Measurements from ENCODE around the gene CSK.

DNA sequence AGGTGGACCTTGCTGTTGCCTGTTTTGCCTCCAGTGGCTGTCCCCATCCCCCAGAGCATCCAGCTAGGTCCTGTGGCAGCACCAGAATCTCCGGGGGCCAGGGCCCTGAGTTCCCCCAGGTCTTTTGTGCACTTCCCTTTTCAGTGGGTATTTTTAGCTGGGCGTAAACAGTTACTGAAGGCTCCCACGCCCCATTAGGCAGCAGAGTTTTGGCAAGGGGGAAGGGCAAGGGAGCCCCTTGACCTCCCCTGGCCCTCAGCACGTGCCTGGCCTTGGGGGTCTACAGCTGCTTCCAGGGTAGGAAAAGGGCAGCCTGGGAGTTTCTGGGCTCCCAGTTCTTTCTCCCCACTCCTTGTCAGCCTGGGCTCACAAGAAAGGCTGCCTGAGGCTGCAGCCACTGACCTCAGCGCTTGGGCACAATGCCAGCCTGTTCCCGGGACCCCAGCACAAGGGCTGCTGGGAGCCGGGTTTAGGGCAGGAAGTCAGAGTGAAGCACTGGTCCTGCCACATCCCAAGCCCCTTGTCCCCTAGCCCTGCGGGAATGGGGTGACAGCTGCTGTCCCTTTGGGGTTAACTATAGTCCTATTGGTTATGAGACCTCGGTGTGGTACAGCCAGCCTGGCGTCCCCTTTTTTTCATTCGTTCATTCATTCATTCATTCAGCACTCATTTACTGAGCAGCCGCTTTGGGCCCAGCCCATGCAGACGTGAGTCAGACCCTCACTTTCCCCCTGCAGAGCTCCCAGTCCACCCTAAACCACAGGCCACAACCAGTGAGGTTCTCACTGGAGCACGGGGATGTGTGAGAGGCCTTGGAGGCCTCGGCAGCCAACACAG lies 8.4 kb downstream of the CSK start:
- TF ChIP-seq, protein P1, sequence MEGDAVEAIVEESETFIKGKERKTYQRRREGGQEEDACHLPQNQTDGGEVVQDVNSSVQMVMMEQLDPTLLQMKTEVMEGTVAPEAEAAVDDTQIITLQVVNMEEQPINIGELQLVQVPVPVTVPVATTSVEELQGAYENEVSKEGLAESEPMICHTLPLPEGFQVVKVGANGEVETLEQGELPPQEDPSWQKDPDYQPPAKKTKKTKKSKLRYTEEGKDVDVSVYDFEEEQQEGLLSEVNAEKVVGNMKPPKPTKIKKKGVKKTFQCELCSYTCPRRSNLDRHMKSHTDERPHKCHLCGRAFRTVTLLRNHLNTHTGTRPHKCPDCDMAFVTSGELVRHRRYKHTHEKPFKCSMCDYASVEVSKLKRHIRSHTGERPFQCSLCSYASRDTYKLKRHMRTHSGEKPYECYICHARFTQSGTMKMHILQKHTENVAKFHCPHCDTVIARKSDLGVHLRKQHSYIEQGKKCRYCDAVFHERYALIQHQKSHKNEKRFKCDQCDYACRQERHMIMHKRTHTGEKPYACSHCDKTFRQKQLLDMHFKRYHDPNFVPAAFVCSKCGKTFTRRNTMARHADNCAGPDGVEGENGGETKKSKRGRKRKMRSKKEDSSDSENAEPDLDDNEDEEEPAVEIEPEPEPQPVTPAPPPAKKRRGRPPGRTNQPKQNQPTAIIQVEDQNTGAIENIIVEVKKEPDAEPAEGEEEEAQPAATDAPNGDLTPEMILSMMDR (IDR thresholded peaks at IDR 0.05): no peak
- no peak for TF ChIP-seq POLR2A (IDR thresholded peaks at IDR 0.05)
